HG03521 (cell line): ENCODE data around the gene ABCG1.

Experiments
- ATAC-seq: cut with Tn5 transposase; IDR thresholded peaks from one replicate; pipeline ENCODE4 v1.9.1; 2021; ENCODE audit warnings: mild to moderate bottlenecking, moderate library complexity; ENCODE audit not compliant: unreplicated experiment

Gene ABCG1

GRCh38 chr21:42317826-42318746 lies 99.1 kb downstream of the ABCG1 start:
- ATAC-seq = no peak

- no peak for ATAC-seq
Observed at GRCh38 chr21:42319376-42319775, 100.4 kb downstream of the ABCG1 start.

- ATAC-seq = no peak
Observed at GRCh38 chr21:42319851-42320572, 101.1 kb downstream of the ABCG1 start.

GRCh38 chr21:42320791-42321190 lies 101.9 kb downstream of the ABCG1 start:
- ATAC-seq = no peak

- no peak for ATAC-seq
Observed at GRCh38 chr21:42321231-42321630, 102.3 kb downstream of the ABCG1 start.

GRCh38 chr21:42321845-42322244 lies 102.9 kb downstream of the ABCG1 start:
- ATAC-seq = no peak

- ATAC-seq = no peak
Observed at GRCh38 chr21:42324896-42325295, 106.0 kb downstream of the ABCG1 start.

GRCh38 chr21:42330380-42331371 lies 111.7 kb downstream of the ABCG1 start:
- no peak for ATAC-seq

- no peak for ATAC-seq
Observed at GRCh38 chr21:42331660-42332059, 112.7 kb downstream of the ABCG1 start.

GRCh38 chr21:42332557-42333317 lies 113.8 kb downstream of the ABCG1 start:
- ATAC-seq = no peak

GRCh38 chr21:42336054-42336453 lies 117.1 kb downstream of the ABCG1 start:
- no peak for ATAC-seq

GRCh38 chr21:42337276-42337675 lies 118.3 kb downstream of the ABCG1 start:
- ATAC-seq = no peak

- ATAC-seq = no peak
Observed at GRCh38 chr21:42337830-42338728, 119.1 kb downstream of the ABCG1 start.

- no peak for ATAC-seq
Observed at GRCh38 chr21:42338729-42339715, 120.1 kb downstream of the ABCG1 start.

- ATAC-seq = no peak
Observed at GRCh38 chr21:42340187-42341050, 121.5 kb downstream of the ABCG1 start.

- no peak for ATAC-seq
Observed at GRCh38 chr21:42341776-42342542, 123.0 kb downstream of the ABCG1 start.
